Keratinocyte (primary cell): Measurements from ENCODE around the gene D2HGDH. TPM values are rescaled to one million over a fixed set of nuclear protein-coding genes. Genes with fewer than 3 reads are reported as not detected.

Experiments
- DNase-seq: peaks from one replicate; pipeline ENCODE4 v3.0.0-alpha.2; 2011; ENCODE audit warnings: low read depth, missing footprints, low spot score
- FAIRE-seq: peaks from 2 replicates; lab custom pipeline; 2011; peaks lifted over from hg19 to GRCh38; lab: Jason Lieb, UNC
- H2AFZ ChIP-seq: 2 replicates; pipeline ENCODE4 v1.6.0; 2012; ENCODE audit warnings: low read length, control low read depth, inconsistent platforms; ENCODE audit not compliant: control insufficient read depth
- H3K27ac ChIP-seq: 2 replicates; pipeline ENCODE4 v1.5.1; 2011; ENCODE audit warnings: low read length; ENCODE audit not compliant: control insufficient read depth, insufficient read depth
- H3K27me3 ChIP-seq: 3 replicates; pipeline ENCODE4 v1.6.0; 2011; ENCODE audit warnings: low read length; ENCODE audit not compliant: control insufficient read depth, insufficient read depth; ENCODE audit errors: extremely low read depth
- H3K36me3 ChIP-seq, 2 experiments: 2 replicates in 1 of 2; 3 replicates in 1 of 2; pipeline ENCODE4 v1.5.1; 2011; ENCODE audit warnings: low read length in 2 of 2, mild to moderate bottlenecking in 1 of 2; ENCODE audit not compliant: control insufficient read depth in 2 of 2, insufficient read depth in 2 of 2; ENCODE audit errors: extremely low read depth in 1 of 2
- H3K4me1 ChIP-seq: 3 replicates; pipeline ENCODE4 v1.5.1; 2011; ENCODE audit warnings: low read length; ENCODE audit not compliant: control insufficient read depth, insufficient read depth; ENCODE audit errors: extremely low read depth
- H3K4me2 ChIP-seq: 3 replicates; pipeline ENCODE4 v1.6.0; 2011; ENCODE audit warnings: low read depth, low read length; ENCODE audit not compliant: control insufficient read depth, insufficient read depth; ENCODE audit errors: extremely low read depth
- H3K4me3 ChIP-seq, 3 experiments: fragments of 200-600 bp in 1 of 3; sonication (generic) in 1 of 3; 2 replicates in 2 of 3; 3 replicates in 1 of 3; pipeline ENCODE4 v1.5.1; 2011 to 2016; ENCODE audit warnings: low read length in 3 of 3, mild to moderate bottlenecking in 3 of 3, control low read depth in 2 of 3, inconsistent platforms in 1 of 3, low read depth in 1 of 3, mixed read lengths in 1 of 3, mixed run types in 1 of 3, moderate library complexity in 1 of 3; ENCODE audit not compliant: control insufficient read depth in 2 of 3, insufficient read depth in 2 of 3; ENCODE audit errors: extremely low read depth in 1 of 3
- H3K79me2 ChIP-seq: 2 replicates; pipeline ENCODE4 v1.6.0; 2012; ENCODE audit warnings: low read length; ENCODE audit not compliant: control insufficient read depth, insufficient read depth
- H3K9ac ChIP-seq: 3 replicates; pipeline ENCODE4 v1.6.0; 2011; ENCODE audit warnings: low read length; ENCODE audit not compliant: control insufficient read depth, insufficient read depth; ENCODE audit errors: extremely low read depth
- H3K9me1 ChIP-seq: 3 replicates; pipeline ENCODE4 v1.6.0; 2011; ENCODE audit warnings: low read length; ENCODE audit not compliant: control insufficient read depth, insufficient read depth; ENCODE audit errors: extremely low read depth
- H3K9me3 ChIP-seq: 2 replicates; pipeline ENCODE4 v1.5.1; 2012; ENCODE audit warnings: low read depth, low read length; ENCODE audit not compliant: control insufficient read depth
- H4K20me1 ChIP-seq: 3 replicates; pipeline ENCODE4 v1.6.0; 2011; ENCODE audit warnings: low read length; ENCODE audit not compliant: control insufficient read depth, insufficient read depth; ENCODE audit errors: extremely low read depth
- CTCF ChIP-seq, 3 experiments: IDR thresholded peaks in 1 of 3; conservative IDR thresholded peaks in 1 of 3; optimal IDR thresholded peaks in 1 of 3; 2 replicates in 2 of 3; 3 replicates in 1 of 3; pipeline versions ENCODE3 to v1.5.1; 2011; ENCODE audit warnings: low read length in 3 of 3, mild to moderate bottlenecking in 3 of 3, moderate library complexity in 2 of 3, control low read depth in 1 of 3, inconsistent platforms in 1 of 3; ENCODE audit not compliant: insufficient read depth in 2 of 3; ENCODE audit errors: extremely low read depth in 1 of 3
- EZH2 ChIP-seq: IDR thresholded peaks from one replicate; pipeline ENCODE4 v1.6.1; 2012; ENCODE audit warnings: inconsistent platforms, mild to moderate bottlenecking, low read length, moderate library complexity
- dilution Hi-C: fragments of 300-500 bp; cut with MboI; formaldehyde crosslinking; loops from one replicate; pipeline ENCODE4 v1.7.0; 2020; ENCODE audit warnings: low sequenced_read_pairs; ENCODE audit not compliant: extremely low pct_ligation_motif_present
- polyA plus RNA-seq, 5 experiments: library from polyadenylated mRNA; depleted of rRNA in 3 of 5; stranded (reverse) in 3 of 5; stranded (forward) in 1 of 5; unstranded in 1 of 5; fragments of >200 nt; gene quantifications; 1 replicate in 1 of 5; 2 replicates in 3 of 5; 3 replicates in 1 of 5; pipeline versions ENCODE4 v1.2.1 to v1.2.3, GENCODE V29; 2011 to 2012; ENCODE audit warnings: missing spikeins in 2 of 5, low read depth in 1 of 5, low replicate concordance in 1 of 5

The D2HGDH gene
- polyA plus RNA-seq, 1 donor (not counting 4 experiments of a cell fraction or from before 2014, with no cell fraction given) = 5.4 TPM

GRCh38 chr2:241769819-241770184 is 35.4 kb downstream of the D2HGDH start:
- Histone ChIP-seq H3K36me3 (no peaks in the 10 kb centered on the region), H3K27ac (no peak overlapping the region), H3K9me3 (no peaks in the 10 kb centered on the region), H3K79me2 (no peaks in the 10 kb centered on the region), H3K9ac (no peak overlapping the region), H3K4me2 (no peak overlapping the region), H4K20me1 (no peaks in the 10 kb centered on the region), H3K9me1 (no peaks in the 10 kb centered on the region), H3K4me3 (no peak overlapping the region), H3K27me3 (peaks cover 25% of the 10 kb centered on the region), H3K4me1 (peaks cover 3% of the 10 kb centered on the region), H2AFZ (no peak overlapping the region)
- dilution Hi-C loops = no loop called here
- FAIRE-seq (no peak), DNase-seq (no peak)
- TF ChIP-seq CTCF (optimal IDR thresholded peaks at IDR 0.05 in 1 of 3, IDR thresholded peaks at IDR 0.05 in 1 of 3, conservative IDR thresholded peaks at IDR 0.05 in 1 of 3; ENCODE audit: extremely low read depth in 1 of 3, insufficient read depth in 2 of 3, low read length in 3 of 3) = no peak
- TF ChIP-seq EZH2 = no peak

- Histone ChIP-seq H4K20me1 (no peaks in the 10 kb centered on the region), H3K27ac (no peak overlapping the region), H3K4me3 (no peak overlapping the region), H3K79me2 (no peaks in the 10 kb centered on the region), H3K9ac (no peak overlapping the region), H3K4me2 (no peak overlapping the region), H2AFZ (no peak overlapping the region), H3K4me1 (peaks cover 8% of the 10 kb centered on the region), H3K36me3 (no peaks in the 10 kb centered on the region), H3K9me3 (no peaks in the 10 kb centered on the region), H3K27me3 (peaks cover 30% of the 10 kb centered on the region), H3K9me1 (no peaks in the 10 kb centered on the region)
- no peak for DNase-seq
- FAIRE-seq = no peak
- no peak for TF ChIP-seq CTCF (optimal IDR thresholded peaks at IDR 0.05 in 1 of 3, IDR thresholded peaks at IDR 0.05 in 1 of 3, conservative IDR thresholded peaks at IDR 0.05 in 1 of 3; ENCODE audit: extremely low read depth in 1 of 3, insufficient read depth in 2 of 3, low read length in 3 of 3)
- TF ChIP-seq EZH2 = no peak
- dilution Hi-C loops = no loop called here
Measured at GRCh38 chr2:241770185-241770935, 35.9 kb downstream of the D2HGDH start.
